Nephron progenitor cell (in vitro differentiated cells): ENCODE measurements around the gene TMEM108.

ENCODE experiments used
- DNase-seq: peaks from one replicate; pipeline ENCODE4 v3.0.0; 2021
- H3K27ac Mint-ChIP-seq: 2 replicates; pipeline ENCODE4 v1.8.0; 2021; ENCODE audit warnings: mild to moderate bottlenecking, moderate library complexity, mixed read lengths
- H3K27me3 Mint-ChIP-seq: 2 replicates; pipeline ENCODE4 v1.8.0; 2021; ENCODE audit warnings: mild to moderate bottlenecking, low read depth, mixed read lengths; ENCODE audit not compliant: poor library complexity
- H3K36me3 Mint-ChIP-seq: 2 replicates; pipeline ENCODE4 v1.8.0; 2021; ENCODE audit warnings: low read depth, mixed read lengths
- H3K4me1 Mint-ChIP-seq: 2 replicates; pipeline ENCODE4 v1.8.0; 2021; ENCODE audit warnings: mixed read lengths
- H3K4me3 Mint-ChIP-seq: 2 replicates; pipeline ENCODE4 v1.8.0; 2021; ENCODE audit warnings: mild to moderate bottlenecking, moderate library complexity, mixed read lengths
- H3K9me3 Mint-ChIP-seq: 2 replicates; pipeline ENCODE4 v1.8.0; 2021; ENCODE audit warnings: mild to moderate bottlenecking, moderate library complexity, mixed read lengths
- CTCF ChIP-seq: fragments of 200-600 bp; sonication (generic); IDR thresholded peaks from 2 replicates; pipeline ENCODE4 v1.5.0; 2021; ENCODE audit warnings: antibody characterized with exemption

The TMEM108 gene

DNA sequence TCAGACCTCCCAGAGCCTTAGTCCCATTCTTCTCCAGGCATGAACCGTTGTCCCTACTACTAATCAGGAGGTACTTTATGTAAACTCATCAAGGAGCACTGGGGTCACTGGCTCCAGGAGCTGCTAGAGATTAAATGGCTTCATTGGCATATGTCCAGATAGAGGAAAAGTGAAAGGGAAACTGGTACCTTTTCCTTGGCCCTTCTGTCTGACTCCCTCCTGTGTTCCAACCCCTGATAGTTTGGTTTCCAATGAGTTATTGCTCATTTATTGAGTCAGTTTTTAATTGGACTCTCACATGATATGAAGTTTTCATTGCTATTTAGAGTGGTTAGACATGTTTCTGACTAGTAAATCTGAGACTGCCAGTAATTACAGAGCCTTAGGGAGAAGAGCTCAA lies 231.2 kb downstream of the TMEM108 start:
- no peak overlapping the region for H3K4me3 Mint-ChIP-seq
- H3K4me1 Mint-ChIP-seq: peaks cover 21% of the 10 kb centered on the region
- no peak for TF ChIP-seq CTCF
- no peaks in the 10 kb centered on the region for H3K36me3 Mint-ChIP-seq
- DNase-seq: no peak
- H3K27ac Mint-ChIP-seq: no peak overlapping the region
- H3K9me3 Mint-ChIP-seq: no peaks in the 10 kb centered on the region
- peaks cover 5% of the 10 kb centered on the region for H3K27me3 Mint-ChIP-seq

GRCh38 chr3:133270631-133271030 lies 232.4 kb downstream of the TMEM108 start:
- no peak for DNase-seq
- Mint-ChIP-seq H3K4me3 (no peak overlapping the region), H3K27ac (no peak overlapping the region), H3K27me3 (peaks cover 5% of the 10 kb centered on the region), H3K9me3 (no peaks in the 10 kb centered on the region), H3K36me3 (no peaks in the 10 kb centered on the region), H3K4me1 (peaks cover 26% of the 10 kb centered on the region)
- TF ChIP-seq CTCF: no peak

DNA sequence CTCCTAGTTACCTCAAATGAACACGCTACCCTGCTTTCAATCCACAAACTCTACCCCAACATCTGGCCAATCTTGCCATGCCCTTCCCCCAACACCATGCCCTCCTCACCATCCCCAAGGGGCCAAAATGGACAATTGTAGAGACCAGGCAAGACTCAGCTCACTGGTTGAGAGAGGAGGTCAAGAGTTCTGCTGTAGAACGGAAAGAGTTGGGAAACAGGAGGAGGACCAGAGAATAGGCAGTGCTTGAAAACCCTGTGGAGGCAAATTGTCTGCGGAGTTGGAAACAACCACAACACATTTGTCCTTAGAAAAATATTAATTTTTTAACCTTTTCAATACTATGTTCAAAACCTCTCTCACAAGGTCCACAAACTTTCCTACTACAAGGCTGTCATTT lies 232.9 kb downstream of the TMEM108 start:
- no peak overlapping the region for H3K4me3 Mint-ChIP-seq
- TF ChIP-seq CTCF: no peak
- peaks cover 30% of the 10 kb centered on the region for H3K4me1 Mint-ChIP-seq

DNA sequence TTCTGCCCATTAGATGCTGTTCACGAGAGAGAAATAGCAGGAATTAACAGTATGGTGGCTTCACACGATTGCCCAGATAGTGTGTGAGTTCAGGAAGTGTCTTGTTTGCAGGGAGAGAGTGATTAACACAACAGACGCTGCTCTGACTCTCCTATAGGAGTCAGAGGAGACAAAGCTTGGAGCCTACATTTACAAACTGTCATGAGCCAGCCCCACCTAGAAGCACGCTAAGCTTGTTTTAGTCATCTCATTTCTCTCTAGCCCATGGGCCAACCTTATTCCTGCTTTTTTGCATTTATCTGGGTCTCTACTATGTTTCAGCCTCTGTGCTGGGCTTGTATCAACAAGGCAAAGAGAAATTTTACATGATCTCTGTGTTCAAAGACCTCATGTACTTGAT lies 233.3 kb downstream of the TMEM108 start:
- no peak for TF ChIP-seq CTCF
- H3K27ac Mint-ChIP-seq: no peak overlapping the region
- H3K27me3 Mint-ChIP-seq: peaks cover 5% of the 10 kb centered on the region
- H3K4me3 Mint-ChIP-seq: no peak overlapping the region
- no peak for DNase-seq
- no peaks in the 10 kb centered on the region for H3K9me3 Mint-ChIP-seq
- no peaks in the 10 kb centered on the region for H3K36me3 Mint-ChIP-seq
- peaks cover 35% of the 10 kb centered on the region for H3K4me1 Mint-ChIP-seq

More for the DNA sequence above, 232.9 kb downstream of the TMEM108 start:
- no peaks in the 10 kb centered on the region for H3K9me3 Mint-ChIP-seq
- DNase-seq: no peak
- no peaks in the 10 kb centered on the region for H3K36me3 Mint-ChIP-seq
- no peak overlapping the region for H3K27ac Mint-ChIP-seq
- H3K27me3 Mint-ChIP-seq: peaks cover 5% of the 10 kb centered on the region

DNA sequence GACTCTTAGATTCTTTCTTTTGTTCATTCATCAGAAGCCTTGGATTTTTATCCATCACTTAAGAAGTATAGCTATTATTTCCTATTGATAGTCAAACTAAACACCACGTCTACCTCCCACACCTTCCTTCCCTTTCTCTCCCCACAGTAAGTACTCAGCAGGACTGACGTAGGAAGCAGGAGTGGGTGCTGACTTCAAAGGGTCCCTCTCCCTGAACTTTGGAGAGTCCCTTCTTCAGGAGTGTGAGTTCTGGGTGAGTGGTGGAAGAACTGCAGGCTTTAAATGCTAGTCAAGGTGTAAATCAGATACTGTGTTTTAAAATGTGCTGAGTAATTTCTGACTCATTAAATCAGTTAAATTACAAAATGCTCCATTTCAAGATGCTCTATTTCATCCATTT lies 235.2 kb downstream of the TMEM108 start:
- DNase-seq: no peak
- no peak overlapping the region for H3K4me3 Mint-ChIP-seq
- H3K36me3 Mint-ChIP-seq: no peaks in the 10 kb centered on the region
- no peak for TF ChIP-seq CTCF
- H3K27me3 Mint-ChIP-seq: peaks cover 5% of the 10 kb centered on the region
- no peak overlapping the region for H3K27ac Mint-ChIP-seq
- peaks cover 38% of the 10 kb centered on the region for H3K4me1 Mint-ChIP-seq
- H3K9me3 Mint-ChIP-seq: no peaks in the 10 kb centered on the region

GRCh38 chr3:133274477-133274876 lies 236.3 kb downstream of the TMEM108 start:
- H3K9me3 Mint-ChIP-seq: no peaks in the 10 kb centered on the region
- no peaks in the 10 kb centered on the region for H3K36me3 Mint-ChIP-seq
- H3K27ac Mint-ChIP-seq: peak overlapping the region; percentile 19
- H3K4me3 Mint-ChIP-seq: no peak overlapping the region
- TF ChIP-seq CTCF: no peak
- no peaks in the 10 kb centered on the region for H3K27me3 Mint-ChIP-seq
- no peak for DNase-seq
- H3K4me1 Mint-ChIP-seq: peaks cover 38% of the 10 kb centered on the region
